Dedifferentiated amniotic fluid mesenchymal stem cell (primary cell): ENCODE results near the gene TASP1.
A peak's percentile ranks its signal among the peaks of the same experiment; 100 is the strongest.
"Not testable (repeated sequence)": the region's sequence is repeated elsewhere in the genome, so short reads cannot be mapped to it uniquely, and the experiment has no call there.

ENCODE experiments used
- DNase-seq: peaks from one replicate; pipeline ENCODE4 v3.0.0-alpha.2; 2016; ENCODE audit errors: extremely low spot score

Gene TASP1

GRCh38 chr20:13638496-13639149 is at the start of gene TASP1:
TASP1 (minus strand) TSS chr20:13638932; CDS start chr20:13630078, 8,854 bp downstream.
- DNase-seq: peak; percentile 96

DNA sequence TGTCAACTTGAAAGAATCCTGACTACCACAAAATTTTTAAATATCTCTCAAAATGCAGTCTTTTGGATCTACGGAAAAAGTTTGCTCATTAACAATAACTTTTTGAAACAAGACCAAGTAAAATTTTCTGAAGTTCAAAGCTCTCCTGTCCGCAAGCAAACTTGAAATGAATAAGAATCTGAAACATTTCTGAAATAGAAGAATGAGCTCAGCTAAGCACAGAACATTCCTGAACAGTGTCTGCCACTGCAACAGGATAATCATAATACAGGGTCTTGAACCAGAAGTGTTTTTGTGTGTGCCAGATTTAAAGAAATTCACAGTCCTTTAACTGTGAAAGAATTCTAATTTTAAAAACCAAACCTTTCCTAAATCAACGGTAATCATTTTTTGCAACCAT is 49.1 kb upstream of the TASP1 start:
- DNase-seq: no peak

GRCh38 chr20:13685623-13686022 is 46.9 kb upstream of the TASP1 start:
- DNase-seq: no peak

- no peak for DNase-seq
Measured at GRCh38 chr20:13684566-13685222, 46.0 kb upstream of the TASP1 start.

GRCh38 chr20:13683833-13684232 is 45.1 kb upstream of the TASP1 start:
- no peak for DNase-seq

GRCh38 chr20:13681248-13682125 is 42.8 kb upstream of the TASP1 start:
- no peak for DNase-seq

- DNase-seq: no peak
Measured at GRCh38 chr20:13678944-13679343, 40.2 kb upstream of the TASP1 start.

- DNase-seq: no peak
Measured at GRCh38 chr20:13677241-13677640, 38.5 kb upstream of the TASP1 start.

- DNase-seq: no peak
Measured at GRCh38 chr20:13676682-13677081, 38.0 kb upstream of the TASP1 start.

- no peak for DNase-seq
Measured at GRCh38 chr20:13672690-13673089, 34.0 kb upstream of the TASP1 start.

DNA sequence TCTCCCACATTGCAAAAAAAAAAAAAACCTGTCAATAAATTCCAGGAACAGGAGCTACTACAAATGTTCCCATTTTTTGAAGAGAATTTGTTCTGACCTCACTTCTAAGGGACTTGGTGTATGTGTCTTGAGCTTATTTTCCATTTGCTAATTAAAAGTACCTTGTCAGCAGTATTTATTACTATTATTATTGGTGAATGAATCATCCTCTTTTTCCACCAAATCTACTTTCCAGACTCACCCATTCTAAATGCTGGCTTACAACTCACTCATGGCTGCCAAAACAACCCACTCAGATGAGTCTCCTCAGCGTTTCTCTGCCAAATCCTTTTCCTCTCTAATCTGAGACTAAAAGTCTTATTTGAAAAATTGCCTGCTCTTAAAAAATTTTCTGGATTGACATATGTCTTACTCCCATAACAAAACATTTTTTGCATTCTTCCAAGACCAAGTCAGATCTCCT is 33.2 kb upstream of the TASP1 start:
- peak; percentile 19 for DNase-seq

- DNase-seq: no peak
Measured at GRCh38 chr20:13671512-13671911, 32.8 kb upstream of the TASP1 start.

- no peak for DNase-seq
Measured at GRCh38 chr20:13670160-13670559, 31.4 kb upstream of the TASP1 start.

- no peak for DNase-seq
Measured at GRCh38 chr20:13665709-13666395, 27.1 kb upstream of the TASP1 start.

DNA sequence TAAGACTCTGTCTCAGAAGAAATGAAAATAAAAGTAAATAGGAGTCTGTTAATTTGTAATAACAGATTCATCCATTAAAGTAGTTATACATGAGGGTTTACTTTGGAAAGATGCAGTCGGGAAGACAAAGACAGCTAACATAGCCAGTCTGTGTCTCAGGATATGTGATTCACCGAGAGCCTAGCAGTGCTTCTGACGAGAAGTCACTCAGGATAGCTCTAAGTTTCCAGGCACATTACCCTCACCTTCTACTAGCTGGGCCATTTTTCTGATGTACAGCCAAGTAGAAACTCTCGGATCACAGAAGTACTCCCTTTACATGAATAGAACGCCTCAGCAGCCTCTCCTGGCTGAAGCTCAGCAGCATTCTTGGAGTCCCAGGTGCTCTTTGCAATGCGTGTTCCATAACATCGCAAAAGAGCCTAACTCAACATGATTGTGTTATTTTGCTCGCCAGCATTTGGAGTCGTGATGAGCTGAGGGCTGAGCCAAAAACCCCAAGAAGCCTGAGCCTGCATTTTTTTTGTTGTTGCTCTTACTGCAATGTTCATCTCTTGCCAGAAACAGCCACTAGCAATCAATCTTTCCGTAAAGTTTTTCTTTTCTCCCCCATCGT is 22.4 kb upstream of the TASP1 start:
- no peak for DNase-seq

GRCh38 chr20:13659288-13659687 is 20.6 kb upstream of the TASP1 start:
- DNase-seq: no peak

DNA sequence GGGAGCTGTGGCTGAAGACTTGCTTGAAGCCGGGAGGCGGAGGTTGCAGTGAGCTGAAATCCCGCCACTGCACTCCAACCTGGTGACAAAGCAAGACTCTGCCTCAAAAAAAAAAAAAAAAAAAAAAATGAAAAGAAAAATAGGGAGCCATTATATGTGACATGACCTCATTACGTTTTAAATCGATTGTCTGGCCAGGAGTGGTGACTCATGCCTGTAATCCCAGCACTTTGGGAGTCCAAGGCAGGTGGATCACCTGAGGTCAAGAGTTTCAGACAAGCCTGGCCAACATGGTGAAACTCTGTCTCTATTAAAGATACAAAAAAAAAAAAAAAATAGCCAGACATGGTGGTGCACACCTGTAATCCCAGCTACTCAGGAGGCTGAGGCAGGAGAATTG is 19.3 kb upstream of the TASP1 start:
- DNase-seq: not testable (repeated sequence)

GRCh38 chr20:13656721-13657368 is 18.1 kb upstream of the TASP1 start:
- DNase-seq: no peak

GRCh38 chr20:13654463-13655023 is 15.8 kb upstream of the TASP1 start:
- no peak for DNase-seq

DNA sequence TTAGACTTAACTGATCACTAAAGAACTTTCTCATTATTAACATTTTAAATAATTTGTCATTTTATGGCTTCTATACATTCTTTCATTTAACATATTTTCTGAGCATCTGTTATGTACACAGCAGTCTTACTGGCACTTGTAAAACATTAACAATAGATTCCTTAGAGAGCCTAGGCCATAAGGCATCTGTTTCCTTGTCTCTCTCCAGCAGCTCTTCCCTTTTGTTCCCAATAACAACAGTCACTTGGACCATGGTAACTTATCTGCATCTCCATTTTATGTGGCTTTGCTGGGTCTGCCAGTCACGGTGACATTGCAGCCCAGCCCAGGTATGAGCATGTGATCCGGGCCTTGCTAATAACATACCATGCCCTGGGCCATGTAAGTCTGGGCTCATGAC is 11.7 kb upstream of the TASP1 start:
- DNase-seq: no peak
